Measurements from ENCODE around the gene KRT85. TPM values are rescaled to one million over a fixed set of nuclear protein-coding genes. Genes with fewer than 3 reads are reported as not detected.
A peak's percentile ranks its signal among the peaks of the same experiment; 100 is the strongest.

Gene KRT85
- total RNA-seq, 1 donor from 2014 or later: not detected

DNA sequence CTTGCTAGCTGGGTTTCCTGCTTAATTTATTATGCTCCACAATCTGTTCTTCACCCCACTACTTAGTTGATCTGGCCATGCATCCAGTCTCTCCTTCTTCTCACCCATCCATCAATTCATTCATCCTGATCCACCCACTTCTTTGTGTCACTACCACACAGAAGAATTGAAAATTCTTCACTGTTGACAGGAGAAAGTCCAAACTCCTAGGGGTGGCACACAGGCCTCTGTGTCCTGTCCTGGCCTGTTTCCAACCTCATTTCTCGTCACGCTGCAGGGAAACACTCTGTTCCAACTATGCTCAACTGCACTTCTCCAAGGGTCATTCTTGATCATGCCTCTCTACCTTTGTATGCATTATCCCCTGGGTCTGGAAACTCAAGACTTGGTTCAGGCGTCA, 35.4 kb downstream of the KRT85 start:
- Mint-ChIP-seq H3K4me3 (ENCODE audit: unreplicated experiment) (no peak overlapping the region), H3K4me1 (ENCODE audit: unreplicated experiment) (peaks cover 11% of the 10 kb centered on the region), H3K9me3 (ENCODE audit: unreplicated experiment) (no peaks in the 10 kb centered on the region), H3K27me3 (ENCODE audit: unreplicated experiment) (peaks cover 15% of the 10 kb centered on the region), H3K36me3 (ENCODE audit: unreplicated experiment) (no peaks in the 10 kb centered on the region), H3K27ac (ENCODE audit: unreplicated experiment) (no peak overlapping the region)
- TF ChIP-seq CTCF (IDR thresholded peaks at IDR 0.05): no peak
- no peak for DNase-seq (ENCODE audit: extremely low spot score, unreplicated experiment)

DNA sequence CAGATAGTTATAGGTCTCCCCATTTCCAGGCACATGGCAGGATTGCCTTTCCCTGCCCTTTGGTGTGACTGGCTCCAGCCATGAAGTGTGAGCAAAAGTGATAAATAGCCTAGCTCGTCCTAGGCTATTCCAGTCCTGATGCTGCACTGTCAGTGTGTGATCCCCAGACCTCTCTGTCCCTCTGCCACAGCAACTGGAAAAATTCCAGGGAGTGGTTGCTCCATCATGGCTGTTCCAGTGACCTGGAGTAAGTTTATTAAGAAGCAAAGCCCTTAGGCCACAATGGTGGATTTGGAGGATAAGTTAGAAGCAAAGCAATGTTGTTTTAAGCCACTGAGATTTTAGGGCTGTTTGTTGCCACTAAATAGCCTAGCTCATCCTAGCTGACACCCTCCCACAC, 36.2 kb downstream of the KRT85 start:
- Mint-ChIP-seq H3K27ac (ENCODE audit: unreplicated experiment) (no peak overlapping the region), H3K4me3 (ENCODE audit: unreplicated experiment) (no peak overlapping the region), H3K9me3 (ENCODE audit: unreplicated experiment) (no peaks in the 10 kb centered on the region)

GRCh38 chr12:52327830-52328500, 39.3 kb downstream of the KRT85 start:
- H3K36me3 Mint-ChIP-seq (ENCODE audit: unreplicated experiment): no peaks in the 10 kb centered on the region
- H3K4me3 Mint-ChIP-seq (ENCODE audit: unreplicated experiment): no peak overlapping the region
- no peak for TF ChIP-seq CTCF (IDR thresholded peaks at IDR 0.05)
- peaks cover 5% of the 10 kb centered on the region for H3K4me1 Mint-ChIP-seq (ENCODE audit: unreplicated experiment)
- peaks cover 9% of the 10 kb centered on the region for H3K27me3 Mint-ChIP-seq (ENCODE audit: unreplicated experiment)
- no peak for DNase-seq (ENCODE audit: extremely low spot score, unreplicated experiment)
- no peaks in the 10 kb centered on the region for H3K9me3 Mint-ChIP-seq (ENCODE audit: unreplicated experiment)
- no peak overlapping the region for H3K27ac Mint-ChIP-seq (ENCODE audit: unreplicated experiment)

More for the DNA sequence above, 36.2 kb downstream of the KRT85 start:
- no peaks in the 10 kb centered on the region for H3K36me3 Mint-ChIP-seq (ENCODE audit: unreplicated experiment)
- peaks cover 15% of the 10 kb centered on the region for H3K27me3 Mint-ChIP-seq (ENCODE audit: unreplicated experiment)
- peaks cover 9% of the 10 kb centered on the region for H3K4me1 Mint-ChIP-seq (ENCODE audit: unreplicated experiment)
- DNase-seq (ENCODE audit: extremely low spot score, unreplicated experiment): no peak
- no peak for TF ChIP-seq CTCF (IDR thresholded peaks at IDR 0.05)

- H3K36me3 Mint-ChIP-seq (ENCODE audit: unreplicated experiment): no peaks in the 10 kb centered on the region
- no peak overlapping the region for H3K4me3 Mint-ChIP-seq (ENCODE audit: unreplicated experiment)
- no peak overlapping the region for H3K27ac Mint-ChIP-seq (ENCODE audit: unreplicated experiment)
- TF ChIP-seq CTCF (IDR thresholded peaks at IDR 0.05): peak; percentile 98
- H3K27me3 Mint-ChIP-seq (ENCODE audit: unreplicated experiment): peaks cover 16% of the 10 kb centered on the region
- H3K4me1 Mint-ChIP-seq (ENCODE audit: unreplicated experiment): peaks cover 5% of the 10 kb centered on the region
- H3K9me3 Mint-ChIP-seq (ENCODE audit: unreplicated experiment): no peaks in the 10 kb centered on the region
- DNase-seq (ENCODE audit: extremely low spot score, unreplicated experiment): peak; percentile 93
Measured at GRCh38 chr12:52327052-52327829, 40.0 kb downstream of the KRT85 start.

GRCh38 chr12:52324153-52324444, 43.2 kb downstream of the KRT85 start:
- H3K27ac Mint-ChIP-seq (ENCODE audit: unreplicated experiment): no peak overlapping the region
- no peak for TF ChIP-seq CTCF (IDR thresholded peaks at IDR 0.05)
- peaks cover 32% of the 10 kb centered on the region for H3K27me3 Mint-ChIP-seq (ENCODE audit: unreplicated experiment)
- no peak overlapping the region for H3K4me3 Mint-ChIP-seq (ENCODE audit: unreplicated experiment)
- DNase-seq (ENCODE audit: extremely low spot score, unreplicated experiment): no peak
- H3K36me3 Mint-ChIP-seq (ENCODE audit: unreplicated experiment): no peaks in the 10 kb centered on the region
- H3K4me1 Mint-ChIP-seq (ENCODE audit: unreplicated experiment): peaks cover 5% of the 10 kb centered on the region
- H3K9me3 Mint-ChIP-seq (ENCODE audit: unreplicated experiment): no peaks in the 10 kb centered on the region
